Heart right ventricle (tissue), 16 donors: ENCODE measurements around the gene HOXC10. TPM values are rescaled to one million over a fixed set of nuclear protein-coding genes. Genes with fewer than 3 reads are reported as not detected.
A peak's percentile ranks its signal among the peaks of the same experiment; 100 is the strongest.

Source experiments
- ATAC-seq, 8 donors: fragments of 200-7000 bp; cut with Tn5 transposase; one replicate each; pipeline ENCODE4 v1.9.1; 2020; ENCODE audit warnings: mild to moderate bottlenecking in 8 of 8, moderate library complexity in 8 of 8, moderate number of reproducible peaks in 1 of 8
- DNase-seq, 2 donors: peaks; one replicate each; pipeline ENCODE4 v3.0.0-alpha.2; 2020
- H3K27ac ChIP-seq, 10 donors: fragments of 200-600 bp; sonication (generic) in 2 of 10; one replicate each; pipeline versions ENCODE4 v1.5.0 to v1.8.0; 2020 to 2022; ENCODE audit warnings: mild to moderate bottlenecking in 3 of 10
- H3K27me3 ChIP-seq, 7 donors: fragments of 200-600 bp; one replicate each; pipeline ENCODE4 v1.8.0; 2021 to 2022; ENCODE audit warnings: mild to moderate bottlenecking in 2 of 7
- H3K36me3 ChIP-seq, 9 donors: fragments of 200-600 bp; sonication (generic) in 1 of 9; one replicate each; pipeline versions ENCODE4 v1.5.0 to v1.8.0; 2020 to 2022; ENCODE audit warnings: mild to moderate bottlenecking in 2 of 9
- H3K4me1 ChIP-seq, 9 donors: fragments of 200-600 bp; sonication (generic) in 1 of 9; one replicate each; pipeline versions ENCODE4 v1.5.0 to v1.8.0; 2020 to 2022; ENCODE audit warnings: mild to moderate bottlenecking in 4 of 9
- H3K4me3 ChIP-seq, 10 donors: fragments of 200-600 bp; sonication (generic) in 2 of 10; one replicate each; pipeline versions ENCODE4 v1.5.0 to v1.8.0; 2020 to 2022; ENCODE audit warnings: mild to moderate bottlenecking in 7 of 10, moderate library complexity in 2 of 10
- H3K9me3 ChIP-seq, 11 donors: fragments of 200-600 bp in 10 of 11; sonication (generic) in 2 of 11; one replicate each; pipeline versions ENCODE4 v1.5.0 to v1.8.0; 2013 to 2022; ENCODE audit warnings: mild to moderate bottlenecking in 2 of 11, control low read depth in 1 of 11, moderate library complexity in 1 of 11
- CTCF ChIP-seq, 9 donors: fragments of 200-600 bp; sonication (generic) in 2 of 9; IDR thresholded peaks; one replicate each; pipeline versions ENCODE4 v1.5.0 to v1.8.0; 2021 to 2022; ENCODE audit warnings: antibody characterized with exemption in 9 of 9, mild to moderate bottlenecking in 5 of 9, moderate library complexity in 1 of 9
- WGBS, 2 donors: extraction: QIAGEN DNeasy Blood & Tissue Kit; methylation state at CpG; one replicate each; pipeline ENCODE4 v1.1.7; 2013; ENCODE audit warnings: inconsistent platforms in 1 of 2; 5-methylcytosine and 5-hydroxymethylcytosine counted together
- intact Hi-C, 10 donors: fragments of 100-400 bp; cut with DNase I; formaldehyde crosslinking; loops; one replicate each; pipeline versions ENCODE4 v1.11.1 to v1.14.2; 2022
- polyA plus RNA-seq, 2 donors: library from polyadenylated mRNA; stranded (reverse); fragments of 200-250 nt; gene quantifications; one replicate each; pipeline ENCODE4 v1.2.3, GENCODE V29; 2013
- total RNA-seq, 10 donors: library from RNA; stranded (reverse); fragmentation: NEBNext Ultra II Directional in 3 of 10; extraction: Animal tissue kit (Norgen Biotek cat#: 25700) in 3 of 10; gene quantifications; one replicate each; pipeline versions ENCODE4 v1.2.1 to v1.2.4, GENCODE V29; 2021 to 2023
- donor health status: Arrhythmogenic right ventricular cardiomyopathy.
- donor health status: ischemic (EF 13 %, LVEDD 7.1; RV severe dilation, severe dysfunction).
- donor health status: healthy with polysubstance abuse.
- donor health status: DM: no; HTN: yes; CAD: no.
- donor health status: DM: no; HTN: no; CAD: no.
- donor health status: ischemic (EF 25% LVEDD 6.9; RV normal size, moderate dysfunction).
- donor health status: ischemic (EF 25% LVEDD 5.7; RV mildly dilated, moderate dysfunction).
- donor health status: healthy.
- donor health status: DM: yes; HTN: yes; CAD: no.
- donor health status: Ischemic cardiomyopathy.
- donor health status: ischemic (EF 35%, LVEDD 5.7; RV mildly dilated, moderate dysfunction).
- donor health status: nonischemic (EF 11% LVEDD 7.7; RV severe dilation, severe dysfunction).
- donor health status: DM: yes; HTN: yes; CAD: no.
- donor health status: PGD.
- donor health status: ischemic (EF 29% LVEDD 5.4; RV normal size, mild dysfunction).
- donor health status: nonischemic (EF 23%, LVEDD 6.1; RV moderate dilation, normal function).

The HOXC10 gene
- total and polyA plus RNA-seq, 12 donors = not detected

DNA sequence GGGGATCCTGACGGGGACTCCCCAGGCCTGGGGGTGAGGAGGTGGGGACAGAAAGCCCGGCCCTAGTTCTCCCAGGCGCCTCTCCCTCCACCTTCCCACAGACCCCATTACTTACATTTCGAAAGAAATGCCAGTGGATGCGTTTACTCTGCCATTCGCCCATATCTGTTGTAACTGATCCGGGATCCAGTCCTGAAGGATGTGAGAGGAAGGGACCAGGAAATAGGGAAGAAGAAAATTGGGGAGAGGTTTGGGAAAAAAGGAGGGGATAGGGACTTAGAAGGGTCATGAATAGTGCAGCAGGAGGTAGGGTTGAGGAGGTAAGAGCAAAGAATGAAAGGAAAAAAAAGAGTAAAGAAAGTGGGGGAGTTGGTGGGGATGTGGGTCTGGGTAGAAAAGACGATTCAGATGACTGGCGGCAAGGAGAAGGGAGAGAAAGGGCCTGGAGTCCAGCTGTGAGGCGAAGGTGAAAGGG, 29.1 kb upstream of the HOXC10 start:
- no peak for TF ChIP-seq CTCF (IDR thresholded peaks at IDR 0.05)
- peaks cover 0 to 23% (median 10%) of the 10 kb centered on the region in 9 donors for H3K4me1 ChIP-seq
- DNase-seq (no peak), ATAC-seq (no peak)
- intact Hi-C loops = no loop called here
- no peaks in the 10 kb centered on the region for H3K36me3 ChIP-seq
- H3K27me3 ChIP-seq = peaks cover 79 to 100% (median 100%) of the 10 kb centered on the region in 7 donors
- no peak overlapping the region for H3K27ac ChIP-seq
- 2 to 11% methylated on average over 10 of the region's 10 CpGs for WGBS, 2 donors
- no peak overlapping the region for H3K4me3 ChIP-seq
- no peaks in the 10 kb centered on the region for H3K9me3 ChIP-seq

DNA sequence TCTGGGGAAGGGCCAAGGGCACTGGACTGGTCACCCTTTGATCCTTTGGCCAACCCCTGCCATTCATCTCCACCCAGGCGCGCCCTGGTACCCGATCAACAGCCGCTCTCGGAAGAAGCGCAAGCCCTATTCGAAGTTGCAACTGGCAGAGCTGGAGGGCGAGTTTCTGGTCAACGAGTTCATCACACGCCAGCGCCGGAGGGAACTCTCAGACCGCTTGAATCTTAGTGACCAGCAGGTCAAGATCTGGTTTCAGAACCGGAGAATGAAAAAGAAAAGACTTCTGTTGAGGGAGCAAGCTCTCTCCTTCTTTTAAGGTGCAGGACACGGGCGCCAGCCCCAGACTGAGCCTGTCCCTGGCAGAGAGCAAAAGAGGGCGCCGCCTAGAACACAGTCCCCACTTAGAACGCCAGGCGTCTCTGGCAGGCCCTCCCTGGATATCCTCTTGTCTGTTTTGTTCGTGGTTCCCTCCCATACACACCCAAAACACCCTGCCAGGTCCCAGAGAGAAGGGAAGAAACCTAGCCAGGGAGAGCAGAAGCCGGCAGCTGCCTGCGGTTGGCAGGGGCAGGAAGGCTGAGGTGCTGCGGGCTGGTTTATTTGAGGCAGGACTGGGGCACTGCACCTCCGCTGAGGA, 28.6 kb upstream of the HOXC10 start:
- TF ChIP-seq CTCF (IDR thresholded peaks at IDR 0.05) = no peak
- ATAC-seq (no peak), DNase-seq (no peak)
- no peaks in the 10 kb centered on the region for H3K9me3 ChIP-seq
- no peaks in the 10 kb centered on the region for H3K36me3 ChIP-seq
- peaks cover 0 to 24% (median 7%) of the 10 kb centered on the region in 9 donors for H3K4me1 ChIP-seq
- WGBS, 2 donors = 6 to 7% methylated on average over 25 of the region's 25 CpGs
- no peak overlapping the region for H3K4me3 ChIP-seq
- H3K27ac ChIP-seq = no peak overlapping the region
- intact Hi-C loops = no loop called here
- H3K27me3 ChIP-seq = peaks cover 79 to 100% (median 100%) of the 10 kb centered on the region in 7 donors

GRCh38 chr12:53956914-53957536, 27.9 kb upstream of the HOXC10 start:
- ATAC-seq (peak in 1 of 8 donors; percentile 40), DNase-seq (no peak)
- 9 to 12% methylated on average over 11 of the region's 11 CpGs for WGBS, 2 donors
- no peak for TF ChIP-seq CTCF (IDR thresholded peaks at IDR 0.05)
- no peaks in the 10 kb centered on the region for H3K9me3 ChIP-seq
- peaks cover 78 to 100% (median 100%) of the 10 kb centered on the region in 7 donors for H3K27me3 ChIP-seq
- intact Hi-C loops = no loop called here
- H3K27ac ChIP-seq = no peak overlapping the region
- H3K36me3 ChIP-seq = no peaks in the 10 kb centered on the region
- H3K4me3 ChIP-seq = no peak overlapping the region
- H3K4me1 ChIP-seq = peaks cover 0 to 18% (median 2%) of the 10 kb centered on the region in 9 donors

- no peak overlapping the region for H3K27ac ChIP-seq
- H3K4me1 ChIP-seq = peaks cover 0 to 12% (median 0%) of the 10 kb centered on the region in 9 donors
- H3K4me3 ChIP-seq = no peak overlapping the region
- 9 to 12% methylated on average over 3 of the region's 3 CpGs for WGBS, 2 donors
- H3K27me3 ChIP-seq = peaks cover 73 to 100% (median 100%) of the 10 kb centered on the region in 7 donors
- H3K36me3 ChIP-seq = no peaks in the 10 kb centered on the region
- no peak for TF ChIP-seq CTCF (IDR thresholded peaks at IDR 0.05)
- H3K9me3 ChIP-seq = no peaks in the 10 kb centered on the region
- intact Hi-C loops = no loop called here
- no peak for DNase-seq
- ATAC-seq = no peak
Observed at GRCh38 chr12:53958128-53958527, 26.8 kb upstream of the HOXC10 start.
